ENCODE data around the gene ZC3H14.

- TF ChIP-seq TCF7L2 (IDR thresholded peaks at IDR 0.05; ENCODE audit: borderline replicate concordance, extremely low read depth, insufficient read depth, insufficient read length): no peak
- no peak for TF ChIP-seq POLR2AphosphoS5 (IDR thresholded peaks at IDR 0.05; ENCODE audit: low read depth, low read length)
- TF ChIP-seq CTCF (IDR thresholded peaks at IDR 0.05 in 2 of 3, conservative IDR thresholded peaks at IDR 0.05 in 1 of 3; ENCODE audit: borderline replicate concordance in 1 of 3, insufficient read depth in 1 of 3, low read depth in 2 of 3, low read length in 2 of 3): no peak
Measured at GRCh38 chr14:88515499-88516221, 47.2 kb upstream of the ZC3H14 start.
